Loucy (cell line): Measurements from ENCODE around the gene CPEB4.

ENCODE experiments used
- EZH2phosphoT487 ChIP-seq: fragments of 200-600 bp; IDR thresholded peaks from 2 replicates; pipeline ENCODE4 v1.6.1; 2018; ENCODE audit warnings: antibody characterized with exemption, mild to moderate bottlenecking, moderate library complexity, borderline replicate concordance
- TF ChIP-seq, protein P1 (sequence below): fragments of 200-600 bp; sonication (generic); conservative IDR thresholded peaks from 2 replicates; pipeline ENCODE4 v1.5.1; 2014; ENCODE audit warnings: mild to moderate bottlenecking, antibody characterized with exemption, low read length

DNA sequence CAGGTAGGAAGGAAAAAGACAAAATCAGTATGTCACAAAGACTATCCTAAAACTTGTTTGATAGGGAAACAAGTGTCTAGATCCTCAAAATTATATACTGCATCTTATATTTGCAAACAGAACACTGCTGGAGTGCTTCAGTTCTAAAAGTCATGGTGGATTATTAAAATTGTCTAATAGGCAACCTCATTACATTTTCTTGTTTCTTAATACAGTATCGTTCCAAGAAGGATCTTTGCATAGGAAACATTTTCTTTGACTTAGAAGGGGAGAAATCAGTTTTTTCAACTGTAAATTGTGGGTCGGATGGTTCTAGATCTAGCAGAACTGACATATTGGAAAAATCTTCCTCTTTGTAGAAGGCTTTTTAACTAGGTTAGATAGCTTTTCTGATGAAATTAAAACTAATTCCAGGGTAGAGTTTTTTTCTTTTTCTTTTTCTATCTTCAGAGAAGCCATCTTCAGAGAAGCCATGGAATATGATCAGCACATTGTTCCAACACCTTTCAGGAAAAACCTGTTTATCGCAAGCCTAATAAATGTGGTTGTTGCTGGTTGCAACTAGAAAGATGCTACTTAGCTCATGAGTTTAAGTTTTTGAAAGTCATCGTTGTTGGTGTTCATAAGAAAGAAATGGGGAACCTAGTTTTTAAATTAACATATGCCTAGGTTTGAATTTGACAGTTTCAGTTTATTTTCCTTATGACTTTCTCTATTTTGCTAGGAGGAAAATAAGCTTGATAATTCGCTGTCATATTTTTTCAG, 7.4 kb downstream of the CPEB4 start:
- TF ChIP-seq, protein P1, sequence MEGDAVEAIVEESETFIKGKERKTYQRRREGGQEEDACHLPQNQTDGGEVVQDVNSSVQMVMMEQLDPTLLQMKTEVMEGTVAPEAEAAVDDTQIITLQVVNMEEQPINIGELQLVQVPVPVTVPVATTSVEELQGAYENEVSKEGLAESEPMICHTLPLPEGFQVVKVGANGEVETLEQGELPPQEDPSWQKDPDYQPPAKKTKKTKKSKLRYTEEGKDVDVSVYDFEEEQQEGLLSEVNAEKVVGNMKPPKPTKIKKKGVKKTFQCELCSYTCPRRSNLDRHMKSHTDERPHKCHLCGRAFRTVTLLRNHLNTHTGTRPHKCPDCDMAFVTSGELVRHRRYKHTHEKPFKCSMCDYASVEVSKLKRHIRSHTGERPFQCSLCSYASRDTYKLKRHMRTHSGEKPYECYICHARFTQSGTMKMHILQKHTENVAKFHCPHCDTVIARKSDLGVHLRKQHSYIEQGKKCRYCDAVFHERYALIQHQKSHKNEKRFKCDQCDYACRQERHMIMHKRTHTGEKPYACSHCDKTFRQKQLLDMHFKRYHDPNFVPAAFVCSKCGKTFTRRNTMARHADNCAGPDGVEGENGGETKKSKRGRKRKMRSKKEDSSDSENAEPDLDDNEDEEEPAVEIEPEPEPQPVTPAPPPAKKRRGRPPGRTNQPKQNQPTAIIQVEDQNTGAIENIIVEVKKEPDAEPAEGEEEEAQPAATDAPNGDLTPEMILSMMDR: no peak
- no peak for TF ChIP-seq EZH2phosphoT487
